Liver (tissue), 3 donors: ENCODE data around the gene TMEM242.

Source experiments
- ATF3 ChIP-seq: IDR thresholded peaks from 2 replicates; pipeline ENCODE4 v1.6.1; 2016; ENCODE audit warnings: antibody characterized with exemption
- CTCF ChIP-seq: fragments of 150-350 bp; IDR thresholded peaks from 2 replicates; pipeline ENCODE4 v1.5.1; 2017; ENCODE audit warnings: improper control_type of control experiment, low read depth, low read length; ENCODE audit not compliant: missing input control
- FOXA1 ChIP-seq: IDR thresholded peaks from 2 replicates; pipeline ENCODE4 v1.6.1; 2016; ENCODE audit warnings: antibody characterized with exemption
- MAX ChIP-seq: IDR thresholded peaks from 2 replicates; pipeline ENCODE4 v1.6.1; 2016; ENCODE audit warnings: antibody characterized with exemption
- NR2F2 ChIP-seq: IDR thresholded peaks from 2 replicates; pipeline ENCODE4 v1.6.1; 2016; ENCODE audit warnings: antibody characterized with exemption
- RAD21 ChIP-seq, 2 donors: IDR thresholded peaks; 2 replicates each; pipeline ENCODE4 v1.6.1; 2016; ENCODE audit warnings: antibody characterized with exemption in 2 of 2, mild to moderate bottlenecking in 2 of 2
- REST ChIP-seq: IDR thresholded peaks from 2 replicates; pipeline ENCODE4 v1.6.1; 2016; ENCODE audit warnings: antibody characterized with exemption, mild to moderate bottlenecking
- SP1 ChIP-seq: IDR thresholded peaks from 2 replicates; pipeline ENCODE4 v1.6.1; 2018; ENCODE audit warnings: antibody characterized with exemption, mild to moderate bottlenecking
- donor health status: healthy.
- donor health status: healthy.

GRCh38 chr6:157251586-157252247 lies 71.6 kb downstream of the TMEM242 start:
- TF ChIP-seq CTCF (no peak), NR2F2 (no peak), RAD21 (IDR thresholded peaks at IDR 0.05) (no peak), SP1 (no peak), REST (no peak), MAX (no peak), FOXA1 (no peak), ATF3 (no peak)
